HG03103 (cell line): Measurements from ENCODE around the gene OR51V1.
A peak's percentile ranks its signal among the peaks of the same experiment; 100 is the strongest.

Experiments used
- ATAC-seq: cut with Tn5 transposase; IDR thresholded peaks from one replicate; pipeline ENCODE4 v1.9.1; 2021; ENCODE audit warnings: low read depth; ENCODE audit not compliant: unreplicated experiment

Gene OR51V1

GRCh38 chr11:5231111-5231510 lies 30.6 kb upstream of the OR51V1 start:
- ATAC-seq: no peak

- ATAC-seq: no peak
These were observed 29.8 kb upstream of the OR51V1 start for GRCh38 chr11:5230266-5230665.

GRCh38 chr11:5229796-5230195 lies 29.3 kb upstream of the OR51V1 start:
- no peak for ATAC-seq

GRCh38 chr11:5229356-5229755 lies 28.9 kb upstream of the OR51V1 start:
- ATAC-seq: peak; percentile 55

- no peak for ATAC-seq
These were observed 27.6 kb upstream of the OR51V1 start for GRCh38 chr11:5228124-5228523.

- no peak for ATAC-seq
These were observed 27.2 kb upstream of the OR51V1 start for GRCh38 chr11:5227681-5228080.

- ATAC-seq: no peak
These were observed 26.3 kb upstream of the OR51V1 start, which contains the start of gene HBB for GRCh38 chr11:5226732-5227310. Gene HBB (minus strand): TSS chr11:5227071. CDS start chr11:5227021, 50 bp downstream.

- ATAC-seq: no peak
These were observed 25.0 kb upstream of the OR51V1 start for GRCh38 chr11:5225480-5225871.

- ATAC-seq: no peak
These were observed 24.3 kb upstream of the OR51V1 start for GRCh38 chr11:5224538-5225479.

GRCh38 chr11:5223686-5224085 lies 23.2 kb upstream of the OR51V1 start:
- ATAC-seq: no peak

- no peak for ATAC-seq
These were observed 22.7 kb upstream of the OR51V1 start for GRCh38 chr11:5223146-5223545.

GRCh38 chr11:5210376-5210885 lies 9.9 kb upstream of the OR51V1 start:
- no peak for ATAC-seq

- ATAC-seq: no peak
These were observed 4.3 kb upstream of the OR51V1 start for GRCh38 chr11:5204787-5205186.

- no peak for ATAC-seq
These were observed 2.9 kb upstream of the OR51V1 start for GRCh38 chr11:5203366-5203765.

- no peak for ATAC-seq
These were observed 2.2 kb downstream of the OR51V1 start for GRCh38 chr11:5198285-5198684.

- ATAC-seq: no peak
These were observed 2.9 kb downstream of the OR51V1 start for GRCh38 chr11:5197536-5197935.

GRCh38 chr11:5196731-5197130 lies 3.8 kb downstream of the OR51V1 start:
- ATAC-seq: no peak

- ATAC-seq: no peak
These were observed 4.4 kb downstream of the OR51V1 start for GRCh38 chr11:5196067-5196466.

GRCh38 chr11:5192738-5193137 lies 7.7 kb downstream of the OR51V1 start:
- ATAC-seq: no peak

- no peak for ATAC-seq
These were observed 12.3 kb downstream of the OR51V1 start for GRCh38 chr11:5188201-5188600.

GRCh38 chr11:5178046-5178837 lies 22.2 kb downstream of the OR51V1 start:
- ATAC-seq: no peak
